ENCODE measurements around the gene ACTN4.

DNA sequence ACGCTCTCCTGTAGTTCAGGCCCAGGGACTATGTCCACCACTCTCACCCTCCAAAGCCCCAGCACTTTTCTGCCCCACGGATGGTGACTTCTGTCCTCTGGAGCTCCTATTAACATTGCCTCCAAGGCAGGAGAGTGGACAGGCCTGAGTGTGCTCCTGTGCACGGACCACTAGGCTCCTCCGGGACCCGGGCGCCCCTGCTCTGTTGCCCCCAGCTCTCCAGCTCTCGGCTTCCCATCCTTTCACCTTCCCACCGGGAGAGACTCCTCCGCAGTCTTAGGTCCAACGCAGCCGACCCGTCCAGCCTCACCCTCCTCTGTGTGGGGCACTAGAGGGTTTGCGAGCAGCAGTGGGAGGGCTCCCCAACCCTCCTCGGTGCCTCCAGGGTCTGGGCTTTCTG, 66.4 kb downstream of the ACTN4 start:
- TF ChIP-seq, protein P1, sequence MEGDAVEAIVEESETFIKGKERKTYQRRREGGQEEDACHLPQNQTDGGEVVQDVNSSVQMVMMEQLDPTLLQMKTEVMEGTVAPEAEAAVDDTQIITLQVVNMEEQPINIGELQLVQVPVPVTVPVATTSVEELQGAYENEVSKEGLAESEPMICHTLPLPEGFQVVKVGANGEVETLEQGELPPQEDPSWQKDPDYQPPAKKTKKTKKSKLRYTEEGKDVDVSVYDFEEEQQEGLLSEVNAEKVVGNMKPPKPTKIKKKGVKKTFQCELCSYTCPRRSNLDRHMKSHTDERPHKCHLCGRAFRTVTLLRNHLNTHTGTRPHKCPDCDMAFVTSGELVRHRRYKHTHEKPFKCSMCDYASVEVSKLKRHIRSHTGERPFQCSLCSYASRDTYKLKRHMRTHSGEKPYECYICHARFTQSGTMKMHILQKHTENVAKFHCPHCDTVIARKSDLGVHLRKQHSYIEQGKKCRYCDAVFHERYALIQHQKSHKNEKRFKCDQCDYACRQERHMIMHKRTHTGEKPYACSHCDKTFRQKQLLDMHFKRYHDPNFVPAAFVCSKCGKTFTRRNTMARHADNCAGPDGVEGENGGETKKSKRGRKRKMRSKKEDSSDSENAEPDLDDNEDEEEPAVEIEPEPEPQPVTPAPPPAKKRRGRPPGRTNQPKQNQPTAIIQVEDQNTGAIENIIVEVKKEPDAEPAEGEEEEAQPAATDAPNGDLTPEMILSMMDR (conservative IDR thresholded peaks at IDR 0.05 in 1 of 2, IDR thresholded peaks at IDR 0.05 in 1 of 2; ENCODE audit: extremely low read depth in 1 of 2, insufficient read depth in 1 of 2, low read depth in 1 of 2, low read length in 2 of 2): no peak
- no peak for TF ChIP-seq EZH2 (IDR thresholded peaks at IDR 0.05; ENCODE audit: borderline replicate concordance, low read length)

Measured in mammary epithelial cell (primary cell).